ENCODE measurements around the gene DBT. TPM values are rescaled to one million over a fixed set of nuclear protein-coding genes. Genes with fewer than 3 reads are reported as not detected.
A peak's percentile ranks its signal among the peaks of the same experiment; 100 is the strongest.

The DBT gene
- total and polyA plus RNA-seq, 8 donors = 0.87 to 22.3 (median 6.3) TPM

GRCh38 chr1:100231721-100232120, 17.9 kb downstream of the DBT start:
- peaks cover 0 to 86% (median 76%) of the 10 kb centered on the region in 4 donors for H3K36me3 ChIP-seq
- no peak overlapping the region for H3K27ac ChIP-seq
- WGBS, 5 donors = 94 to 100% (median 97%) methylated on average over 2 of the region's 2 CpGs
- H3K4me3 ChIP-seq = no peak overlapping the region
- H3K4me1 ChIP-seq = no peaks in the 10 kb centered on the region
- DNase-seq = no peak
- no peak for TF ChIP-seq CTCF (IDR thresholded peaks at IDR 0.05)
- TF ChIP-seq POLR2A (IDR thresholded peaks at IDR 0.05) = no peak
- no peak for TF ChIP-seq POLR2AphosphoS5 (IDR thresholded peaks at IDR 0.05)
- TF ChIP-seq EP300 (IDR thresholded peaks at IDR 0.05) = no peak
- H3K27me3 ChIP-seq = no peaks in the 10 kb centered on the region
- intact Hi-C loops (cut with DNase I; ENCODE audit: low total_unique reads) = no loop called here
- H3K9me3 ChIP-seq = no peaks in the 10 kb centered on the region

GRCh38 chr1:100230765-100231164, 18.9 kb downstream of the DBT start:
- DNase-seq = no peak
- intact Hi-C loops (cut with DNase I; ENCODE audit: low total_unique reads) = no loop called here
- H3K36me3 ChIP-seq = peaks cover 0 to 82% (median 76%) of the 10 kb centered on the region in 4 donors
- H3K27ac ChIP-seq = no peak overlapping the region
- no peak overlapping the region for H3K4me3 ChIP-seq
- WGBS, 5 donors = 77 to 90% (median 84%) methylated on average over 2 of the region's 2 CpGs
- H3K27me3 ChIP-seq = no peaks in the 10 kb centered on the region
- TF ChIP-seq EP300 (IDR thresholded peaks at IDR 0.05) (no peak), POLR2A (IDR thresholded peaks at IDR 0.05) (no peak), POLR2AphosphoS5 (IDR thresholded peaks at IDR 0.05) (no peak), CTCF (IDR thresholded peaks at IDR 0.05) (no peak)
- H3K4me1 ChIP-seq = no peaks in the 10 kb centered on the region
- no peaks in the 10 kb centered on the region for H3K9me3 ChIP-seq

DNA sequence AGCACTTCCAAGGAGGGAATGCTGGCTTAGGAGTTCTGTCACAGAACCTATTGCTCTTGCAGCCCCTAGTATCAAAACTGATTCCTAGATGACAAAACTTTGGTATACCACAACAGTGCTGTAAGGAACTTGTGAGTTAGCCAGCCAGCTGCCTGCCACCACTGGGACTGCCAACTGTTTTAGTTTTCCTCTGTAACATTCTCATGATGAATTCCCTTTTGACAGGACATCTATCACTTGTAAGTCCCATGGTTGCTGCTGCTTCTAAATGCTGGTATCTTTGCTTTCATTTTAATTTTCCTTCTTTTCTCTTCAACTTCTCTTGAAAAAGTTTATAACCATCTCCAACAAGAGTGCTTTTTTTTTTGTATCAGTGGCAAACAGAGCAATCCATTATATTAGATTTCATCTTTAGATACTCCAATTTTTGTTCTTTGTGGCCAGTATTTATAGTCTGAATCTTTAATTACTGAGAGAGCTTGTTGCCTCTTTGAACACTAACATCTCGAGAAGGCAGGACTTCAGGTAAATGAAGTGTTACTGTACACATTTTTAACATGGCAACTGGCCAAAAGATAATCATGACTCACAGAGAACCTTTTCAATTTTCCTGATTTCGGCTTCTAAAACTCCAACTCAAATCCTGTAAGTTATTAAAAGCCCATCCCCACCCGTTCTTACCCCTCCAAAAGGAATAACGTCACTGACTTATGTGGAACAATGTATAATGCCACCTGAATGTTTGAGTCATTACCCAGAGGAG, 19.8 kb downstream of the DBT start:
- H3K4me3 ChIP-seq = no peak overlapping the region
- TF ChIP-seq POLR2AphosphoS5 (IDR thresholded peaks at IDR 0.05) = no peak
- no peak for TF ChIP-seq CTCF (IDR thresholded peaks at IDR 0.05)
- TF ChIP-seq EP300 (IDR thresholded peaks at IDR 0.05) = no peak
- no peak for TF ChIP-seq POLR2A (IDR thresholded peaks at IDR 0.05)
- H3K9me3 ChIP-seq = no peaks in the 10 kb centered on the region
- WGBS, 5 donors = 31 to 52% (median 44%) methylated on average over 4 of the region's 4 CpGs
- peak in 1 of 2 donors; percentile 16 for DNase-seq
- peaks cover 0 to 75% (median 70%) of the 10 kb centered on the region in 4 donors for H3K36me3 ChIP-seq
- no peak overlapping the region for H3K27ac ChIP-seq
- no peaks in the 10 kb centered on the region for H3K27me3 ChIP-seq
- no peaks in the 10 kb centered on the region for H3K4me1 ChIP-seq
- intact Hi-C loops (cut with DNase I; ENCODE audit: low total_unique reads) = no loop called here

DNA sequence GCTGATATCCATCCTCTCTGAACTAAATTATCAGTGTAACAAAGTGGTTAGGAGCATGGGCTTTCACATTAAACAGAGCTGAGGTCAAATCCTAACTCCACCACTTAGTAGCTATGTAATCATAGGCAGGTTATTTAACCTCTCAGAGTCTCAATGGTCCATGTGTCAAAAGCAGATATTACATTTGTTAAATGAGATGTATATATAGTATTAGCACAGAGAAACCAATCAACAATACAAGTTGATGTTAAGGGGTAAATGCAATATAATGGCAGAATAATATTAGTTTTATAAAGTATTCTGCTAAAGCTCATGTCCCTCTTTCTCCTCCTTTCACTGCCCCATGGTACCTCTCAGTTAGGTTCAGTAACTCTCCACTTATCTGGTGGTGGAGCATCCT, 27.2 kb downstream of the DBT start:
- no peaks in the 10 kb centered on the region for H3K9me3 ChIP-seq
- no peaks in the 10 kb centered on the region for H3K4me1 ChIP-seq
- TF ChIP-seq CTCF (IDR thresholded peaks at IDR 0.05) (no peak), POLR2A (IDR thresholded peaks at IDR 0.05) (no peak), POLR2AphosphoS5 (IDR thresholded peaks at IDR 0.05) (no peak), EP300 (IDR thresholded peaks at IDR 0.05) (no peak)
- H3K4me3 ChIP-seq = no peak overlapping the region
- H3K27me3 ChIP-seq = no peaks in the 10 kb centered on the region
- H3K36me3 ChIP-seq = peaks cover 0 to 40% (median 31%) of the 10 kb centered on the region in 4 donors
- intact Hi-C loops (cut with DNase I; ENCODE audit: low total_unique reads) = no loop called here
- no peak for DNase-seq
- no peak overlapping the region for H3K27ac ChIP-seq

Measured in stomach (tissue), 9 donors.